ENCODE measurements around the gene FLNB.

FLNB gene

GRCh38 chr3:58009749-58010535 is 1.7 kb downstream of the FLNB start:
- DNase-seq = peak; percentile 28

- DNase-seq = no peak
Observed at GRCh38 chr3:58010562-58010961, 2.3 kb downstream of the FLNB start.

DNA sequence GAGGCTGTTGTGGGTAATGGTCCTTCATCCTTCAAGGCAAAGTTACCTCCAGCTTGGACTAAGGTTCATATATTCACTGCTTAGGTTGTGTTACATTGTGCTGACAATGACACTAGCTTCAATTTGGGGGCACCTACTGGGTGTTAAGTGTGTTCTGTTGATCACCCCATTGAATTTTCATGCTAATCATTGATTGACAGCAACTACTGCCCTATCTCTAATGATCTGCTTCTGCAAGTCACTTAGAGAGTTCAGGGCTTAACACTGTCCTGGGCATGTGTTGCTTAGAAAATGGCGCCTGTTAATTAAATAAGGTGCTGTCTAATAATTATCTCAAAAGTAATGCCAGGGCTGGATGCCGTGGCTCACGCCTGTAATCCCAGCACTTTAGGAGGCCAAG is 3.4 kb downstream of the FLNB start:
- DNase-seq = no peak

DNA sequence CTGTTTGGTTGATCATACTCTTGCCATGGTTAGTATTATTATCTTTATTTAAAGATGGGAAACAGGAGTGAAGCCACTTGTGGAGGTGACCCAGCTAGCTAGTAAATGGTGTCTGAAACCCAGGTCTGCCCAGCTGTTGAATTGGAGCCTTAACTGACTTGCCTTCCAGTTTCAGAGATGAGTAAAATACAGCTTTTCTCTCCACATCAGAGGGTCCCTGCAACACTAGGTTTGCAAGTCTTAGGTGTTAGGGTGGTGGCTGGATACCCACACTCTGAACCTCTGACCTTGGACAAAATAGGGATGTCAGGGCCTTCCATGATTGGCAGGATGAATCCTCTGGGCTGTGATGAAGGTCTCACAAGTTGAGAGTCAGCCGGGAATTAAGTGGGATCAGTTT is 4.1 kb downstream of the FLNB start:
- DNase-seq = no peak

GRCh38 chr3:58013099-58013498 is 4.9 kb downstream of the FLNB start:
- no peak for DNase-seq

DNA sequence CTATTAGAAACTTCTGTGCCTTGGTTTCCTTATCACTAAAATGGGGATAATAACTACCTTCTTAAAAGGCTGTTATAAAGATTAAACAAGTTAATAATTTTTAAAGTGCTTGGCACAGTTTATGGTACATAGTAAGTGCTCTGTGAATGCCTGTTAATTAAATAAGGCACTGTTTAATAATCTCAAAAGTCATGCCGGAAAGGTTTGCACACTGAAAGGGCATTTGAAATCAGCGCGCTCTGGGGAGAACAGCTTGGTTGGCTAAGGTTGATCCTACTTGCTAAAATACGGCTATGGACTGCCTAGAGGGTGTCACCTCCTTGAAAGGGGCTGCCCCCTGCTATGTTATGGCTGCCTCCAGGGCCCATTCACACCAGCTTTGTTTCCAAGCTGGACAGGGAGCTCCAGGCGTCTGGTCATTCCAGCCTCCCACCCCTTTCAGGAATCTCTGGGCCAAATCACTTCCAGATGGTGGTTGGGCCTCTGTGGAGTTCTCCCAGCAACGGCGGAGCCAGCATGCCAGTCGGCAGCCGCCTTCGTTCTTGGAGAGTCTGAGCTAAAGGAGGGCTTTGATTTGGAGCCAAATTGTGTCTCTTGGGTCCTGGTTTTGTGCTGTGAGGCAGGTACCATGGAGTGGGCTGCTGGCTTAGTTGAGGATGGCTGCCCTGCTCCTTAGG is 5.9 kb downstream of the FLNB start:
- no peak for DNase-seq

- no peak for DNase-seq
Observed at GRCh38 chr3:58015520-58015915, 7.3 kb downstream of the FLNB start.

DNA sequence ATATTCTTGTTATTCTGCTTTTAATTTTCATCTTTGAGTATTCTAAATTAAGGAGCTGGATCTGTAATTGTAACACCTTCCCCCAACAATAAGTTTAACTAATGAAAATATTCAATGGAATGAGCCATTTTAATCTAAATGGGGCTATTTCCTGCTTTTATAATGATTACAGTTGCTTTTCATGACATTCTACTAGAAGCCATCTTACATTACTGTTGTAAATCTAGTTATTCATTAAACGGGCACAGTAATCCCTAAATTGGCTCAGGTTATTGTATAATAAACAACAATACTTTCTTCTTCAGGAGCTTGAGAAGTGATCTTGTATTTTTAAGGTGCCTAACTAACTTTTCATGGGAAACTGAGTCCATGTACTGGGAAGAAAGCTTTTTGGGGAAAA is 8.5 kb downstream of the FLNB start:
- DNase-seq = no peak

DNA sequence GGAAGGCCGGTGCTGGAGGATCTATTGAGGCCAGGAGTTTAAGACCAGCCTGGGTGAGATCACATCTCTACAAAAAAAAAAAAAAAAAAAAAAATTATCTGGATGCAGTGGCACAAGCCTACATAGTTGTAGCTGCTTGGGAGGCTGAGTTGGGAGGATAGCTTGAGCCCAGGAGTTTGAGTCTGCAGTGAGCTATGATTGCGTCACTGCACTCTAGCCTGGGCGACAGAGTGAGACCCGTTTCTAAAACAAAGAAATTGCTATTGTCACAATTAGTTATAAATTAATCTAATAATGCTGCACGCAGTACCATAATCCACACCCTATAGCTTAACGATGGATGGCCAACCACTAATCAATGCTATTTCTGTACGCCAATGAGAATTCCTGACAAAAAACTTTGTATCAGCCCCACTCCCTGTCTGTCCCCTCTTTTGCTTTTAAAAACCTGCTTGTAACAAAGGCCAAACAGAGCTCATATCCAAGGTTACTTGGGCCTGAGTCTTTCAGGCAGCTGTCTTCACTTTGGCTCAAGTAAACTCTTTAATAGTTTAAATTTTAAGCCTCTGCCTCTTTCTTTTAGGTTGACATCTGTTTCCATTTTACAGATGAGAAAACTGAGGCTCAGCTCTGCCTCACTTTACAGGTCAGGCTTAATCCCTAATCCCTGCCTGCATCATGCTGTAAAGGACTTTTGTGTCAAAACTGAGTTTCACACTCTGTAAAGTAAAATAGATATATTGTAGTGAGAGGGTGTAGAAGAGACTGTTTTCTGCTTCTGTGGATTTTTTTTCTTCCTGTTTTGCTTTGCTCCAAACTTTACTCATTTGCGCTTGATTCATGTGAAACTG is 10.9 kb downstream of the FLNB start:
- DNase-seq = no peak

- no peak for DNase-seq
Observed at GRCh38 chr3:58020783-58021071, 12.5 kb downstream of the FLNB start.

- no peak for DNase-seq
Observed at GRCh38 chr3:58021072-58021959, 13.1 kb downstream of the FLNB start.

- DNase-seq = no peak
Observed at GRCh38 chr3:58021962-58022361, 13.7 kb downstream of the FLNB start.

GRCh38 chr3:58022490-58022889 is 14.3 kb downstream of the FLNB start:
- DNase-seq = no peak

DNA sequence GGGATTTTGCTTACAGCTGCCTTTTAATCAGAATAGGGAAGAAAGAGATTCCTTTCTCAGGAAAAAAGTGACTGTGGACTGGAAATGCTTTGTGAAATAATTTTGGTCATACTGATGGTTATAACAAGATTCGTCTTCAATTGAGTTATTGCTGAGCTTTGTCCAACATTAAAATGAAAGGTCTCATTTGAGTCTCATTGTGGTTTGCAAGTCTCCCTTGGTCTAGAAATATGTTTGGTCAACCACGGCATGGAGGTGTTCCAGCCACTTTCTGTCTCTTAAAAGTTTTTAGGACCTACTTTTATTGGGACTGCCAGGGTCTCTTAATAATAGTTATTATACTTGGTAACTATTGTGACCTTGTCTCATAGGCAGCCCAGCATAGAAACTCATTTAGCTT is 15.3 kb downstream of the FLNB start:
- no peak for DNase-seq

GRCh38 chr3:58025406-58025805 is 17.2 kb downstream of the FLNB start:
- DNase-seq = no peak

DNA sequence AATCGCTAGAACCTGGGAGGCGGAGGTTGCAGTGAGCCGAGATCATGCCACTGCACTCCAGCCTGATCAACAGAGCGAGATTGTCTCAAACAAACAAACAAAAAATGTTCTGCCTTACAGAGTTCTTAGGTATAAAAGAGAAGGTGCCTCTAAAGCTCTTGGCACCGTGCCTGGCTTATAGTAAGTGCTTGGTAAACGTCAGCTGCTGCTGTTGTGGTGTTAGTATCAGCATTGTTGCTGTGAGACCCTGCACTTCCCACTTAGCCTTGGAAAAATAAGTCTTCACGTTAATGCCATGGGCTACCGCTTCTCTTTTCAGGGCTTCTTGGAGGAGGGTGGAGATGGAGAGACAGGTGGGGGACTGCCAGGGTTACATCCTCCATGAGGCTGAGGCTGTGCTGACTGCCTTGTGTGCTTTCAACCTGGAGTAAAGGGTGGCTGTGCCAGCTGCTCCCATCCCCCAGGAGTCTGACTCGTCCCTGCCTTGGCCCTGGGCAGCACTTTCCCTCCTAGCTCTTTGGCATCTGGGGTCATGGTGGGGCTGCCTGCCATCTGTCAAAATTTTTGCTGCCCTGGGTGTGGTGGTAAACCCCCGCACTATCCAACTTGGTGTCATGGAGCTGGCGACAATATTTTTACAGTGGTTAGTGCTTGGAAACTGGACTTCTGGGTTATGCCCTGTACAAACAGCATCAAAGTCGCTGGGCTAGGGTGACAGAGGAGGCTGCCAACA is 17.8 kb downstream of the FLNB start:
- peak; percentile 43 for DNase-seq

GRCh38 chr3:58026598-58026997 is 18.4 kb downstream of the FLNB start:
- DNase-seq = no peak

DNA sequence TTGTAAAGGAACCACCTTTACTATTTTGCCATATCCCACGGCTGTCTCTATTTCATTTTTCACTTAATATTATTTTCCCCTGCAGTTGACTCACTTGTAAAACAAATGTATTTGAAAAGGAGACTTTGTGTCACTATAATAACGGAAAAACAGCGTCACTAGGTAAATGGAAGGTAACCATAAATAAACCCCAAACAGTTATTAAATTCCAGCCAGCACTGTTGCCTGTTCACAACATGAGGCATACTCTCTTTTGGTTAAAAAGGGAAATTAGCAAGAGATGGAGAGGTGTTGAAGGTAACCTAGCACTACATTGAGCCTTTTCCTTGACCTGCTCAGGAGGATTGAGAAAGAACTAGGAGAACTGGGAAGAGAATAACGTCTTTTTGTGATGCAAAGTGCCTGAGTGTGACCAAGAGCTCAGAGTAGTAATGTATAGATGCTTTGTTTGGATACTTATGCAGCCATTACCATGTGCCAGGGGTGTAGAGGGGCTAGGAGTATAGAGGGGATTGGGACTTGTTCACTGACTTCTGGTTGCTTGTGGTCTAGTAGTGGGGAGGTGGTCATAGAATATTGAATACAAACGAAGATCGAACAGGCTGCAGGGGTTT is 19.6 kb downstream of the FLNB start:
- DNase-seq = no peak

DNA sequence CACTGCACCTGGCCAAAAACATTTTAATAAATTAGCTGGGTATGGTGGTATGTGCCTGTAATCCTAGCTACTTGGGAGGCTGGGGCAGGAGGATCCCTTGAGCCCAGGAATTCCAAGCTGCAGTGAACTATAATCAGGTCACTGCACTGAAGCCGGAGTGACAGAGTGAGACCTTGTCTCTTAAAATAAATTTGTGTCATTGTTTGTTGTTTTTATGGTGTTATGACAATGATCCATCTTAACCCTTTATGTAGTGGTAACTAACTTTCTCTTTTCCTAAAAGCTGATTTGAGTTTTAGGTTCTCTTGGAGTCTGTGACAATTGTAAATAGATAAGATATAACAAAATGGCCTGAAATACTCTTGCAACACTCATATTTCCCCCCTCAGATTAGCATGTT is 20.7 kb downstream of the FLNB start:
- DNase-seq = no peak

DNA sequence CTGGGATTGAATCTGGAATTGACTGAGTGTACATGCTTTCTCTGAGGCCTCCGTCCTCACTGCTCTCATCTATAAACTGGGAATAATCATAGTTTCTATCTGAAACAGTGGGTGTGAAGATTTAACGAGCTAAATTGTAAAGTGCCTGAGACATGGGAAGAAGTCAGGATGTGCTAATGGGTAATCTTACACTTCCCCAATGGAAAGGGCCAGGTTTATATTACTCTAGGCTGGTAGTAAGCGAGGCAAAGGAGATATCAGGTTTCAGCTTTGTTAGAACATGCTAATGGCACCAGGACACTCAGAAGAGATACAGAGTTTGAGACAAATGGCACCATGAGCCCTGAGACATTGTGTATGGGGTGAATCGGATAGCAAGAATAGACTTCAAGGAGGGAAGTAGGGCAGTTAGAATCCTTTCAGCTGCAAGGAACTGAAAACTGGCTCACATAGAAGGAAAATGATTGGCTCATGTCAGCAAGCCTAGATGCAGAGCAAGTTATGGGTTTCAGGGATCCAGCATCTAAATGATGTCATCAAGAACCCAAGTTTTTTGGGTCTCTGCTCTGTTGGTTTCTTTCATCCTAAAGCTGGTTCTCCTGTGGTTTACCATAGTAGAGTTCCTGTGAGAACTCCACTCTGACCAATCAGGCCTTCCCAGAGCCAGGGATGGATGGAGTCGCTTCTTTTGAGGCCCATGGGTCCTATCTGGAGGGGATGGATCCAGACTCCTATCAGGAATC is 21.8 kb downstream of the FLNB start:
- DNase-seq = no peak

- no peak for DNase-seq
Observed at GRCh38 chr3:58032186-58032585, 24.0 kb downstream of the FLNB start.

All from retina (tissue), 1 donor.